KMS-11 (cell line): ENCODE data around the gene MAP2K7.

Experiments used
- H2AFZ ChIP-seq: fragments of 200-600 bp; sonication (generic); 2 replicates; pipeline ENCODE4 v1.6.1; 2016; ENCODE audit warnings: antibody characterized with exemption, mixed run types, low read depth
- H3K27ac ChIP-seq: fragments of 200-600 bp; sonication (generic); 2 replicates; pipeline ENCODE4 v1.6.1; 2016; ENCODE audit warnings: mild to moderate bottlenecking, mixed run types
- H3K27me3 ChIP-seq: fragments of 200-600 bp; sonication (generic); 2 replicates; pipeline ENCODE4 v1.6.1; 2017; ENCODE audit warnings: mild to moderate bottlenecking, low read depth, mixed run types, moderate library complexity; ENCODE audit not compliant: insufficient read depth
- H3K36me3 ChIP-seq: fragments of 200-600 bp; sonication (generic); 2 replicates; pipeline ENCODE4 v1.6.1; 2017; ENCODE audit warnings: mild to moderate bottlenecking, mixed run types; ENCODE audit not compliant: insufficient read depth
- H3K4me1 ChIP-seq: fragments of 200-600 bp; sonication (generic); 2 replicates; pipeline ENCODE4 v1.6.1; 2016; ENCODE audit warnings: mild to moderate bottlenecking, low read depth, mixed run types; ENCODE audit not compliant: poor library complexity, severe bottlenecking
- H3K4me2 ChIP-seq: fragments of 200-600 bp; sonication (generic); 2 replicates; pipeline ENCODE4 v1.7.0; 2016; ENCODE audit warnings: mild to moderate bottlenecking, mixed run types
- H3K4me3 ChIP-seq: fragments of 200-600 bp; sonication (generic); IDR thresholded peaks from 2 replicates; pipeline ENCODE4 v1.6.1; 2017; ENCODE audit warnings: low read depth, low read length, mixed read lengths; ENCODE audit not compliant: insufficient read depth
- H3K79me2 ChIP-seq: fragments of 200-600 bp; sonication (generic); 2 replicates; pipeline ENCODE4 v1.6.1; 2016; ENCODE audit warnings: low read depth, mixed run types; ENCODE audit not compliant: insufficient read depth
- H3K9ac ChIP-seq: fragments of 200-600 bp; sonication (generic); 2 replicates; pipeline ENCODE4 v1.6.1; 2016; ENCODE audit warnings: mild to moderate bottlenecking, mixed run types
- H4K20me1 ChIP-seq: fragments of 200-600 bp; sonication (generic); 2 replicates; pipeline ENCODE4 v1.6.1; 2016; ENCODE audit warnings: mild to moderate bottlenecking, mixed run types; ENCODE audit not compliant: insufficient read depth
- CTCF ChIP-seq: fragments of 200-600 bp; sonication (generic); conservative IDR thresholded peaks from 2 replicates; pipeline ENCODE4 v1.6.1; 2017; ENCODE audit warnings: low read depth, mild to moderate bottlenecking, antibody characterized with exemption, low read length, moderate library complexity, mixed read lengths

Gene MAP2K7

GRCh38 chr19:7933411-7933810 lies 29.7 kb downstream of the MAP2K7 start:
- no peak overlapping the region for H2AFZ ChIP-seq
- no peak overlapping the region for H3K4me2 ChIP-seq
- TF ChIP-seq CTCF = peak; percentile 46
- H3K36me3 ChIP-seq = no peaks in the 10 kb centered on the region; the same call in 1 of the 2 replicates
- no peak overlapping the region for H3K27ac ChIP-seq
- H3K4me1 ChIP-seq = no peaks in the 10 kb centered on the region
- H3K4me3 ChIP-seq = no peak overlapping the region
- no peaks in the 10 kb centered on the region for H3K27me3 ChIP-seq
- H4K20me1 ChIP-seq = no peaks in the 10 kb centered on the region
- H3K79me2 ChIP-seq = 0 out of 2 replicates have a peak, but pooled peaks cover 5% of the 10 kb centered on the region
- no peak overlapping the region for H3K9ac ChIP-seq

GRCh38 chr19:7933828-7934725 lies 30.4 kb downstream of the MAP2K7 start:
- no peaks in the 10 kb centered on the region; the same call in 1 of the 2 replicates for H3K36me3 ChIP-seq
- H2AFZ ChIP-seq = no peak overlapping the region
- H3K9ac ChIP-seq = no peak overlapping the region
- no peaks in the 10 kb centered on the region for H4K20me1 ChIP-seq
- H3K4me2 ChIP-seq = no peak overlapping the region
- H3K4me1 ChIP-seq = no peaks in the 10 kb centered on the region
- H3K4me3 ChIP-seq = no peak overlapping the region
- H3K27ac ChIP-seq = no peak overlapping the region
- H3K79me2 ChIP-seq = peaks cover 5% of the 10 kb centered on the region; the same call in 1 of the 2 replicates
- TF ChIP-seq CTCF = no peak
- H3K27me3 ChIP-seq = no peaks in the 10 kb centered on the region

DNA sequence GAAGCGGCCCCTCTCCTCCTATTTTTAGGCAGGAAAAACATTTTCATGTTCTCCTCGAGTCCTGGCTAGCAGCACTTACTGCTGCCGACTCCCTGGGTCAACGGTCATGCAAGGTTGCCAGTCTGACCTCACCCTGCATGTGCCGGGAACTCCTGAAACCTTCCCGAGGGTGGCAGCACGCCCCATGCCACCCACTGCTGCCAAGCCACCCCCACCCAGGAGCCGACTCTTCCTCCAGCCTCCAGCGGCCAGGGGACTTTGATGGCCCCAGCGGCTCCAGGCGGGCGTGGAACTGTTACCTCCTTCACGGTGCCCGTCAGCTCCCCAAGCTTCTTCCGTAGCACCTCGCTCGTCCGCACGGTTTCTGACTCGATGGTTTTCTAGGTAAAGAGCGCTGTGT lies 31.1 kb downstream of the MAP2K7 start:
- peaks cover 5% of the 10 kb centered on the region; the same call in 1 of the 2 replicates for H3K79me2 ChIP-seq
- no peak overlapping the region for H3K27ac ChIP-seq
- no peak overlapping the region for H2AFZ ChIP-seq
- H4K20me1 ChIP-seq = no peaks in the 10 kb centered on the region
- H3K4me2 ChIP-seq = no peak overlapping the region
- H3K4me3 ChIP-seq = no peak overlapping the region
- H3K9ac ChIP-seq = no peak overlapping the region
- no peaks in the 10 kb centered on the region for H3K27me3 ChIP-seq
- no peaks in the 10 kb centered on the region; the same call in 1 of the 2 replicates for H3K36me3 ChIP-seq
- no peak for TF ChIP-seq CTCF
- no peaks in the 10 kb centered on the region for H3K4me1 ChIP-seq

DNA sequence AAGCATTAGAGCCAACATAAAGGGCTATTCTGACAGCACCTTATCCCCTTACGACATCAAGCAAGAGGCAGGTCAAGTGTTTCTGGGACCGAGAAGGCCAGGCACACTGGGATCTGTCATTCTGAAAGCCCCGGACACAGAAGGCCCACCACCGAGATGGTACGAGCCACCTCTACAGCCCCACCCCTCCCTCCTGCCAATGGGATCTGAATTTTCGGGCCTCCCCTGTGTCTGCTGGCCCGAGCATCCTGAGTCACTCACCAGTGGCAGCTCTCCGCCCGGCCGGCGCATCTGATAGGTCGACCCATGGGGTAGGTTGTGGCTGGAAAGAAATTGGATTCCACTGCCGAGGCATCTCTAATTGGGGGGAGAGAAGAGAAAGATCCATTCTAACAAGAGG lies 37.2 kb downstream of the MAP2K7 start:
- Histone ChIP-seq H3K9ac (no peak overlapping the region), H3K4me1 (peaks cover 15% of the 10 kb centered on the region), H3K27ac (no peak overlapping the region), H2AFZ (no peak overlapping the region), H3K36me3 (no peaks in the 10 kb centered on the region; the same call in 1 of the 2 replicates), H3K27me3 (no peaks in the 10 kb centered on the region), H4K20me1 (no peaks in the 10 kb centered on the region), H3K4me2 (no peak overlapping the region), H3K4me3 (no peak overlapping the region), H3K79me2 (peaks cover 43% of the 10 kb centered on the region)
- TF ChIP-seq CTCF = no peak
